Activated naive CD4-positive, alpha-beta T cell treated with Interleukin-2 at 50 U/mL for 16 hours (primary cell): ENCODE measurements around the gene TMBIM4.

Experiments
- DNase-seq: peaks from one replicate; pipeline ENCODE4 v3.0.0-alpha.2; 2020

The TMBIM4 gene

GRCh38 chr12:66085998-66086397 lies 83.8 kb downstream of the TMBIM4 start:
- DNase-seq: no peak
